Tibial artery (tissue), 4 donors: ENCODE results near the gene NME1.
"Not testable (repeated sequence)": the region's sequence is repeated elsewhere in the genome, so short reads cannot be mapped to it uniquely, and the experiment has no call there.

Source experiments
- DNase-seq, 2 donors: peaks; one replicate each; pipeline ENCODE4 v3.0.0-alpha.2; 2019
- H3K27ac ChIP-seq, 2 donors: fragments of 200-600 bp; sonication (generic) in 1 of 2; 1 replicate in 1 of 2; 2 replicates in 1 of 2; pipeline ENCODE4 v1.5.1; 2018 to 2019; ENCODE audit warnings: mild to moderate bottlenecking in 1 of 2
- H3K27me3 ChIP-seq, 2 donors: fragments of 200-600 bp; sonication (generic) in 1 of 2; one replicate each; pipeline versions ENCODE4 v1.5.1 to v1.6.0; 2016 to 2019
- H3K36me3 ChIP-seq, 3 donors: fragments of 200-600 bp; sonication (generic) in 2 of 3; one replicate each; pipeline ENCODE4 v1.5.1; 2016 to 2019; ENCODE audit warnings: mild to moderate bottlenecking in 2 of 3
- H3K4me1 ChIP-seq, 4 donors: fragments of 200-600 bp; sonication (generic) in 2 of 4; 1 replicate in 3 of 4; 2 replicates in 1 of 4; pipeline ENCODE4 v1.5.1; 2016 to 2019
- H3K4me3 ChIP-seq, 2 donors: fragments of 200-600 bp; sonication (generic) in 1 of 2; 1 replicate in 1 of 2; 2 replicates in 1 of 2; pipeline ENCODE4 v1.5.1; 2018 to 2019; ENCODE audit warnings: mild to moderate bottlenecking in 2 of 2
- H3K9me3 ChIP-seq, 3 donors: fragments of 200-600 bp; sonication (generic) in 1 of 3; one replicate each; pipeline ENCODE4 v1.5.1; 2016 to 2019
- intact Hi-C: fragments of 100-400 bp; cut with DNase I; formaldehyde crosslinking; loops from one replicate; pipeline ENCODE4 v1.15.0; 2023; ENCODE audit warnings: low total_unique reads
- TF ChIP-seq, protein P1 (sequence below), 2 experiments: fragments of 200-600 bp in 1 of 2; fragments of 450-650 bp in 1 of 2; IDR thresholded peaks; one replicate each; pipeline ENCODE4 v1.5.1; 2017 to 2019; ENCODE audit warnings: antibody characterized with exemption in 2 of 2, mild to moderate bottlenecking in 1 of 2, moderate library complexity in 1 of 2

NME1 gene

DNA sequence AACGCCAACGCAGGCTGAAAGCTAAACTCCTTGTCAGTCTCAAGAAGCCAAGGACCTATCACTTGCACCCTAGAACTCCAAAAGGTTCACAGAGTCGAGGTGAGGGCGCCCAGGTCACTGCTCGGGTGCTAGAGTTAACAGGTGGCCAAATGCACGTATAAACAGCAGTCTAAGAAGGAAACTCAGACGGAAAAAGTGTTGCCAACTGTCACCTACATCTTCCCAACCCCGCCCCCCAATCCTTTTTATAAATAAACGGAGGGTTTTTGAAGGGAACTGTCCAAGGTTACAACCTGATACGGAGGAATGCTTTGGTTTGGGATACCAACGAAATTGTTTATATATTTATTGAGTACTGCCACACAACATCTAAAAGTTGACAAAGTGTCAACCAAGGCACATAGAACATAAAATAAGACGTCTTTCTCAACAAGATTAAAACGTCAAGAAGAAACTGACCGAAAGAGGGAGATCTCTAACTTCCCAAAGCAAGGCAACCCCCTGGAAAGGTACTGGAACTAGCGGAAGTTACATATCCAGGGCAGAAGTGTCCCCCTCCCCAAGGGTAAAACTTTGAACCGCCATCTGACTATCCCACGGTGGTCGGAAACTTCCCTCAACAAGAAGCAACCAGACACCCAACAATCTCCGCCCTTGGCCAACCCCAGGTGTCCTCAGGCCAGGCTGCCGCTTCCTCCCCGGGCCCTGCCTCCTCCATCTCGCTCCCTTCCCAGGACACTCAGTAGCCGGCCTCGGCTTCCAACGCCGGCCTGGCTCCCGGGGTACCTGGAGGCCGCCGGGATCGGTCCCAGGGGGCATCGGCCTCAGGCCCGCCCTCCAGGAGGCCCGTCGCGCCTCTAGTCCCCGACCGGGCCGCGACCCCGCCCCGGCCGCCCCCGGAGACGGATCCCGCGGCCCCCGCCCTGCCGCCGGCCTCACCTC lies 33.7 kb upstream of the NME1 start:
- H3K4me3 ChIP-seq = peak overlapping the region; percentile 86 to 98
- intact Hi-C loops = loop anchor here (2.0 to 5.0 kb wide), 2 partner anchors 33 to 48 kb away; partner anchors contain the start of genes NME1 and NME2
- DNase-seq = peak; percentile 43 to 80
- no peaks in the 10 kb centered on the region for H3K9me3 ChIP-seq
- peaks cover 0 to 54% (median 32%) of the 10 kb centered on the region in 4 donors for H3K4me1 ChIP-seq
- TF ChIP-seq, protein P1, sequence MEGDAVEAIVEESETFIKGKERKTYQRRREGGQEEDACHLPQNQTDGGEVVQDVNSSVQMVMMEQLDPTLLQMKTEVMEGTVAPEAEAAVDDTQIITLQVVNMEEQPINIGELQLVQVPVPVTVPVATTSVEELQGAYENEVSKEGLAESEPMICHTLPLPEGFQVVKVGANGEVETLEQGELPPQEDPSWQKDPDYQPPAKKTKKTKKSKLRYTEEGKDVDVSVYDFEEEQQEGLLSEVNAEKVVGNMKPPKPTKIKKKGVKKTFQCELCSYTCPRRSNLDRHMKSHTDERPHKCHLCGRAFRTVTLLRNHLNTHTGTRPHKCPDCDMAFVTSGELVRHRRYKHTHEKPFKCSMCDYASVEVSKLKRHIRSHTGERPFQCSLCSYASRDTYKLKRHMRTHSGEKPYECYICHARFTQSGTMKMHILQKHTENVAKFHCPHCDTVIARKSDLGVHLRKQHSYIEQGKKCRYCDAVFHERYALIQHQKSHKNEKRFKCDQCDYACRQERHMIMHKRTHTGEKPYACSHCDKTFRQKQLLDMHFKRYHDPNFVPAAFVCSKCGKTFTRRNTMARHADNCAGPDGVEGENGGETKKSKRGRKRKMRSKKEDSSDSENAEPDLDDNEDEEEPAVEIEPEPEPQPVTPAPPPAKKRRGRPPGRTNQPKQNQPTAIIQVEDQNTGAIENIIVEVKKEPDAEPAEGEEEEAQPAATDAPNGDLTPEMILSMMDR (IDR thresholded peaks at IDR 0.05) = peak; percentile 26 to 36
- H3K36me3 ChIP-seq = no peaks in the 10 kb centered on the region
- H3K27me3 ChIP-seq = no peaks in the 10 kb centered on the region
- peak overlapping the region; percentile 97 to 99 for H3K27ac ChIP-seq

GRCh38 chr17:51120357-51120738 lies 33.0 kb upstream of the NME1 start:
- peak overlapping the region; percentile 97 to 99 for H3K27ac ChIP-seq
- H3K4me1 ChIP-seq = peaks cover 0 to 47% (median 32%) of the 10 kb centered on the region in 4 donors
- H3K27me3 ChIP-seq = no peaks in the 10 kb centered on the region
- DNase-seq = no peak
- peak overlapping the region; percentile 86 to 98 for H3K4me3 ChIP-seq
- intact Hi-C loops = loop anchor here (2.0 to 5.0 kb wide), 2 partner anchors 32 to 47 kb away; partner anchors contain the start of genes NME1 and NME2
- TF ChIP-seq, protein P1 (IDR thresholded peaks at IDR 0.05) = no peak
- H3K36me3 ChIP-seq = no peaks in the 10 kb centered on the region
- no peaks in the 10 kb centered on the region for H3K9me3 ChIP-seq

DNA sequence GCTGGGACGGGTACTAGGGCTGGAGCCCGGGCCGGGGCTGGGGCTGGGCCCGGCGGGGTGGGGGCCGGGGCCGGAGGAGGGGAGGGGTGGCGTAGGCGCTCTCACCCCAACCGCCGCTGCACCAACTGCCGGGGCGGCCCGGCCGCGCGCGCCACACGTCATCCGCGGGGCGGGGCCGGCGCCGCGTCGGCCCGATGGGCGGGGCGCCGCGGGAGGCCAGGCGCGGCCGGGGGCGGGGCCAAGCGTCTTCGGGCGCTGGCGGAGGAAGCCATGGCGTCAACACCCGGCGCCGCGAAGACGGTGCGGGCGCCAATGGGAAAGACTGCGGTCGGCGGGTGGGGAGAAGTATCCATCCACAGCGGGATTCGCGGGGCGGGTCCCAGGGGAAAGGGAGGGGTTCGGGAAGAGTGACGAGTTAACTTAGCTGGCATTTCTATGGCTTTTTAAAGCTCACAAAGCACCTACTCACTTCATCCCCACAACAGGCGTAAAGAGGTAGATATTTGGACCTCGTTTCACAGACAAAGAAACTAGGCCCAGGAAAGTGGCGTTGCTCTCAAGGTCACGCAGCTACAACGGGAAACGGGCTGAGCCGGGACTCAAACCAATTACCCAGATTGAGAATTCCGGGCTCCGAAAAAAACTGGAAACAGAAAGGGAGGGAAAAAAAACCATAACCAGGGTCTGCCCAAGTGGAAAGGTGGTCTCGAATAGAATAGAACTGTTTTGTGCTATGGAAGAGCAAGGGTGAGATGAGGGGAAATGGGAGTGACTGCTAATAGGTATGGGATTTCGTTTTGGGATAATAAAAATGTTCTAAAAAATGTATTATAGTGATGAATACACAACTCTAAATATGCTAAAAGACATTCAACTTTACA lies 32.4 kb upstream of the NME1 start, which contains the start of gene SPAG9:
TSS of gene SPAG9 (minus strand) at position 130 of the 881 bp plus-strand sequence. CDS start 212 bp downstream, outside the sequence.
- TF ChIP-seq, protein P1 (IDR thresholded peaks at IDR 0.05) = no peak
- H3K4me1 ChIP-seq = peaks cover 0 to 41% (median 30%) of the 10 kb centered on the region in 4 donors
- H3K4me3 ChIP-seq = peak within 1 kb of the TSS; percentile 86 to 98
- H3K36me3 ChIP-seq = no peaks in the 10 kb centered on the region
- no peaks in the 10 kb centered on the region for H3K27me3 ChIP-seq
- intact Hi-C loops = loop anchor here (2.0 to 5.0 kb wide), 2 partner anchors 32 to 46 kb away; partner anchors contain the start of genes NME1 and NME2
- no peaks in the 10 kb centered on the region for H3K9me3 ChIP-seq
- H3K27ac ChIP-seq = peak within 1 kb of the TSS; percentile 97 to 99
- peak; percentile 97 to 99 for DNase-seq

GRCh38 chr17:51121620-51122472 lies 31.5 kb upstream of the NME1 start:
- no peaks in the 10 kb centered on the region for H3K9me3 ChIP-seq
- peak overlapping the region; percentile 97 to 99 for H3K27ac ChIP-seq
- TF ChIP-seq, protein P1 (IDR thresholded peaks at IDR 0.05) = peak in 1 of 2 experiments; percentile 4
- H3K4me3 ChIP-seq = peak overlapping the region; percentile 86 to 98
- DNase-seq = peak; percentile 95 to 96
- intact Hi-C loops = loop anchor here (2.0 to 5.0 kb wide), 2 partner anchors 31 to 45 kb away; partner anchors contain the start of genes NME1 and NME2
- H3K36me3 ChIP-seq = no peaks in the 10 kb centered on the region
- H3K27me3 ChIP-seq = no peaks in the 10 kb centered on the region
- peaks cover 0 to 32% (median 22%) of the 10 kb centered on the region in 4 donors for H3K4me1 ChIP-seq

- intact Hi-C loops = loop anchor here (5.0 kb wide), 1 partner anchor 45 kb away; the partner anchor contains the start of gene NME2
- Histone ChIP-seq H3K4me1 (peaks cover 0 to 25% (median 16%) of the 10 kb centered on the region in 4 donors), H3K27ac (peak overlapping the region; percentile 97 to 99)
- DNase-seq, H3K9me3 ChIP-seq, H3K4me3 ChIP-seq, H3K27me3 ChIP-seq, H3K36me3 ChIP-seq: not testable (repeated sequence)
Observed at GRCh38 chr17:51122473-51123115, 30.8 kb upstream of the NME1 start.
